Measurements from ENCODE around the gene RPUSD3.

GRCh38 chr3:9878700-9879099, 34.9 kb upstream of the RPUSD3 start:
- no peak for TF ChIP-seq CTCF (IDR thresholded peaks at IDR 0.05)
- TF ChIP-seq RNF2 (IDR thresholded peaks at IDR 0.05; ENCODE audit: borderline replicate concordance, low read depth), result no peak
- no peak for TF ChIP-seq ZNF302 (CRISPR knock-in tag; IDR thresholded peaks at IDR 0.05)
- no peak for TF ChIP-seq KDM5A (IDR thresholded peaks at IDR 0.05)
- no peak for TF ChIP-seq MAZ (IDR thresholded peaks at IDR 0.05; ENCODE audit: borderline replicate concordance, low read depth, low read length)
- TF ChIP-seq FOXS1 (CRISPR knock-in tag; IDR thresholded peaks at IDR 0.05), result no peak
- no peak for TF ChIP-seq HEYL (CRISPR knock-in tag; IDR thresholded peaks at IDR 0.05)
- no peak for TF ChIP-seq POLR2A (IDR thresholded peaks at IDR 0.05; ENCODE audit: low read length)
